ENCODE measurements around the gene DCTN3. TPM values are rescaled to one million over a fixed set of nuclear protein-coding genes. Genes with fewer than 3 reads are reported as not detected.

Gene DCTN3
- total and polyA plus RNA-seq, 2 of the 4 experiments (the other 2 are of a cell fraction), result 122 to 183 TPM

DNA sequence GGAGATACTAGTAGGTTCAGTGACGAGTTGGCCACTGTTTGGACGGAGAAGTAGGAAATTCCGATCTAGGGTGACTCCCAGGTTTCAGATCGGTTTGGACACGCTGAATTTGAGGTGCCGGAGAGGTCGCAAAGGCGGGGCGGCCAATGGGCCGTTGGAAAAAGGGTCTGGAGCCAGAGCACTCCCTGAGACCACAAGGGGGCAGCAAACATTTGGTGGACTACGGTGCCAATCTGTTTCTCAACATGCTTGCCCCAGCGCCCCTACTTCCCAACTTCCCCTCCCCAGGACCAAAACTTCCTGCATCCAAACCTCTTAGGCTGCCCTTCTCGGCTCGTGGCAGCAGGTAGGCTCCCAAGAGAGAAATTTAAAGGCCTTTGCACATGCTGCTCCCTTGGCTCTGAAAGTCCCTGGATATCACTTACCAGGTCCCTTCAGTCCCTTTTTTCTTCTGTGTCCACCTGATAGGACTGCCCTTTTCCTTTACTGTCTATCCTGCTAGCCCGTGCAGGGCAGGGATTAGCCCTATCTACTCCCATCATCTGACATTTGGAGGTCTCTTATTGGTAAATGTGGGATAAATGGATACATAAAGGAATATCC lies 7.4 kb downstream of the DCTN3 start (continued):
- peak; percentile 40; the same call in 1 of the 2 replicates for TF ChIP-seq MAZ (IDR thresholded peaks at IDR 0.05; ENCODE audit: borderline replicate concordance, low read depth, low read length)

DNA sequence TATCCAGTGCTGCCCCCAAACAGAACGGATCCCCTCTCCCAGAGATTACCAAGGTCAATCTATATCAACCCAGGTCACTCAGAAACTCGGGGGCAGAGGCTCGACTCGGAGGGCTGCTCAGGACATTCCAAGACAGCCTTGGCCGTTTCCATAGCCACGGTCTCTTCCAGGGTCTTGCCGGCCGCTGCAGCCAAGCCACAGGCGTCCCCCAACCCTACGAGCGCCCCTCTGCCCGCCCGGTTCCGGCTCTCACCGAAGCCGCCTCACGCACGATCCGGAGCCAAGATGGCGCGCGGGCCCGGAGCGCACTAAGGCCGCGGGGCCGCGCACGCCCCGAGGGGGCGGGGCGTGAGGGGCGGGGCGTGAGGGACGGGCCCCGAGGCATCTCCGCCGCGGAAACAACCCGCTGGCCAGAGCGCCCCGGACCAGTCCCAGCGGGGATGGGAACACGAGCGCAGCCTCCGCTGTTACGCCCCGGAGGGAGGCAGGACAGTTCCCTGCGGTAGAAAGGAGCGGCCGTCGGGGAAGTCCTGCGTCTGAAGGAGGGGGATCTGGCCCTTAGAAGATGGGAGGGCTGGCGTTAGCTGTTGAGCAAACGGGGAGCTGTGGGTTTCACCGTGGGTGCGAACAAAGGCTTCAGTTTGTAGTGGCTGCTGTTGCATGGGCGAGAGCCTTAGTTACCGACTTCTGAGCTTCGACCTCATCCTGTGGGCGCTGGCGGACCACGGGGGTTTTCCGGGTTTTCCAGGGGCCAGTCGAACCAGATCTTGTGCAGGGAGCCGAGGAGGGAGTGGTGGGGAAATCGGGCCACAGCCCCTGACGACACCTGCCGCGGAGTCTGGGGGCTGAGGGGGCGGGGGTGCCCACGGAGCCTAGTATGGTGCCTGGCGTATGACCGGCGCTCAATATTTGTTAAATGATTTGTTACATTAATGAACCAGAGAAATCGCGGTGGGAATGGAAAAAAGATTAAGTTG lies 8.2 kb downstream of the DCTN3 start, which contains the start of gene RPP25L:
RPP25L (minus strand) TSS at position 287 of the 977 bp plus-strand sequence. CDS start 801 bp downstream, outside the sequence.
- intact Hi-C loops (cut with micrococcal nuclease) (loop anchor here (1.0 kb wide), 2 partner anchors 22 to 90 kb away; no protein-coding TSS in a partner anchor), dilution Hi-C loops (cut with HindIII; ENCODE audit: low sequenced_read_pairs, unreplicated experiment) (no loop called here), in situ Hi-C loops (cut with MboI; ENCODE audit: low sequenced_read_pairs) (no loop called here)
- peak within 1 kb of the TSS; percentile 74 for H4K5ac ChIP-seq (ENCODE audit: low read depth, low read length)
- H3K23ac ChIP-seq (ENCODE audit: low read depth, low read length), result peak within 1 kb of the TSS; percentile 90
- H3K27me3 ChIP-seq (ENCODE audit: control insufficient read depth, insufficient read depth, low read length), result no peaks in the 10 kb centered on the region
- H2BK5ac ChIP-seq (ENCODE audit: low read depth, low read length, poor library complexity, severe bottlenecking), result peak within 1 kb of the TSS; percentile 66
- peak within 1 kb of the TSS; percentile 92 to 99 for H4K8ac ChIP-seq (ENCODE audit: low read depth in 2 of 2, low read length in 2 of 2)
- peak within 1 kb of the TSS; percentile 74 for H3K27ac ChIP-seq (ENCODE audit: insufficient read depth, low read length)
- H3K9me3 ChIP-seq (ENCODE audit: control insufficient read depth, insufficient read depth, low read length), result no peaks in the 10 kb centered on the region
- peak within 1 kb of the TSS; percentile 78 for H4K91ac ChIP-seq (ENCODE audit: insufficient read depth, low read depth, low read length)
- peak within 1 kb of the TSS; percentile 69 for H3K4me3 ChIP-seq (ENCODE audit: insufficient read depth, low read depth, low read length)
- H3K79me1 ChIP-seq (ENCODE audit: low read depth in 1 of 2, low read length in 2 of 2), result peaks cover 8 to 18% of the 10 kb centered on the region in 2 experiments
- H3K9me1 ChIP-seq (ENCODE audit: insufficient read depth, low read length), result peaks cover 12% of the 10 kb centered on the region
- peak within 1 kb of the TSS; percentile 98 for H3K14ac ChIP-seq (replicated peaks; ENCODE audit: low read depth, low read length)
- peak within 1 kb of the TSS; percentile 89 for H3K4me2 ChIP-seq (ENCODE audit: low read depth, low read length)
- H2BK15ac ChIP-seq (ENCODE audit: low read depth, low read length), result no peak within 1 kb of the TSS
- DNase-seq, result peak; percentile 78
- 0 out of 2 replicates have a peak within 1 kb of the TSS, but pooled peaks have one; percentile 44 for H2BK120ac ChIP-seq (ENCODE audit: low read depth, low read length)
- peak within 1 kb of the TSS; percentile 97 for H2AFZ ChIP-seq (replicated peaks; ENCODE audit: low read length, poor library complexity)
- H3K4me1 ChIP-seq (ENCODE audit: control insufficient read depth, insufficient read depth, low read length), result peaks cover 6% of the 10 kb centered on the region; the same call in 1 of the 2 replicates
- POLR2A ChIA-PET (ENCODE audit: unreplicated experiment), result no interaction called here
- peak; percentile 99 for ATAC-seq (ENCODE audit: low read depth)
- CTCF ChIA-PET, result interaction anchor here (0.9 to 1.1 kb wide), 2 partner anchors 22 to 208 kb away, joined by 3 read pairs; no protein-coding TSS in a partner anchor
- peak within 1 kb of the TSS; percentile 75 for H2AK5ac ChIP-seq (ENCODE audit: low read depth, low read length)
- BruUV-seq (replicated peaks), result no TSS peak
- no peak within 1 kb of the TSS for H2BK20ac ChIP-seq (ENCODE audit: low read depth, low read length)
- peak within 1 kb of the TSS; percentile 92 for H3K9ac ChIP-seq (ENCODE audit: low read depth, low read length)
- H3K36me3 ChIP-seq (ENCODE audit: control insufficient read depth, insufficient read depth, low read length), result peaks cover 15% of the 10 kb centered on the region
- H3K4ac ChIP-seq (ENCODE audit: low read depth, low read length), result peak within 1 kb of the TSS; percentile 94
- no peaks in the 10 kb centered on the region for H4K20me1 ChIP-seq (ENCODE audit: insufficient read depth, low read length)
- TF ChIP-seq POLR2A (IDR thresholded peaks at IDR 0.05; ENCODE audit: low read depth, low read length) (peak; percentile 72), MAZ (IDR thresholded peaks at IDR 0.05; ENCODE audit: borderline replicate concordance, low read depth, low read length) (peak; percentile 76; the same call in 1 of the 2 replicates), MXI1 (IDR thresholded peaks at IDR 0.05; ENCODE audit: borderline replicate concordance, low read depth, low read length) (no peak)
- TF ChIP-seq, protein P1, sequence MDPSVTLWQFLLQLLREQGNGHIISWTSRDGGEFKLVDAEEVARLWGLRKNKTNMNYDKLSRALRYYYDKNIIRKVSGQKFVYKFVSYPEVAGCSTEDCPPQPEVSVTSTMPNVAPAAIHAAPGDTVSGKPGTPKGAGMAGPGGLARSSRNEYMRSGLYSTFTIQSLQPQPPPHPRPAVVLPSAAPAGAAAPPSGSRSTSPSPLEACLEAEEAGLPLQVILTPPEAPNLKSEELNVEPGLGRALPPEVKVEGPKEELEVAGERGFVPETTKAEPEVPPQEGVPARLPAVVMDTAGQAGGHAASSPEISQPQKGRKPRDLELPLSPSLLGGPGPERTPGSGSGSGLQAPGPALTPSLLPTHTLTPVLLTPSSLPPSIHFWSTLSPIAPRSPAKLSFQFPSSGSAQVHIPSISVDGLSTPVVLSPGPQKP (IDR thresholded peaks at IDR 0.05; ENCODE audit: borderline replicate concordance, low read depth, low read length), result no peak
- H3K56ac ChIP-seq (ENCODE audit: extremely low read depth, insufficient read depth, low read length), result peak within 1 kb of the TSS; percentile 80; the same call in 1 of the 2 replicates
- H2AK9ac ChIP-seq (replicated peaks; ENCODE audit: low read depth, low read length, poor library complexity), result peak within 1 kb of the TSS; percentile 90
- peak within 1 kb of the TSS; percentile 65 for H3K18ac ChIP-seq (ENCODE audit: low read depth, low read length)
- 1% methylated on average over 38 of the region's 77 CpGs; no CpG with 5 or more reads in 1 of the 2 experiments for WGBS, 2 experiments (ENCODE audit: extremely low coverage in 2 of 2, insufficient read length in 1 of 2)

All from IMR-90 (cell line).